GM19463 (cell line): Measurements from ENCODE around the gene KREMEN1.

Experiments used
- ATAC-seq: cut with Tn5 transposase; IDR thresholded peaks from one replicate; pipeline ENCODE4 v1.9.1; 2021; ENCODE audit warnings: mild to moderate bottlenecking, moderate library complexity; ENCODE audit not compliant: unreplicated experiment

Gene KREMEN1

GRCh38 chr22:29126670-29127395, 54.0 kb downstream of the KREMEN1 start:
- ATAC-seq, result no peak

GRCh38 chr22:29128891-29129807, 56.3 kb downstream of the KREMEN1 start:
- ATAC-seq, result no peak

- ATAC-seq, result no peak
These were observed 56.9 kb downstream of the KREMEN1 start for GRCh38 chr22:29129808-29130140.

DNA sequence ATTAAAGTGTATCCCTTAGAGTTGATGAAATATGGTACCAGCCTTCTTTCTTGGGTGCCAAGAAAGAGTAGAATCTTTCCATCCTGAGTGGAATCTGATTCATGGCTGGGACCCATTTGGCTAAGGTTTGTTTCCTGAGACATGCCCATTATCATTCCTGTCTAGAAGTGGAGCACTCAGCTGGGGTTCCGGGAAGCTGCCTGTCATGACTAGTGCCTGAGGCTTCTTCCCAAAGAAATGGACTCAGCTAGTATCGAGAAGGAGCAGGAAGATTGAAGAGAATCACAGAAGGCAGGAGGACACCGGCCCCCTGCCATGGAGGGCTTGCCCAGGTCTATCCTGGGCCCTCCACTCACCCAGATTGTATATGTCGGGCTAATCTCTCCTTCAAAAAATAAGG, 57.6 kb downstream of the KREMEN1 start:
- ATAC-seq, result no peak

GRCh38 chr22:29133603-29134133, 60.8 kb downstream of the KREMEN1 start:
- no peak for ATAC-seq

DNA sequence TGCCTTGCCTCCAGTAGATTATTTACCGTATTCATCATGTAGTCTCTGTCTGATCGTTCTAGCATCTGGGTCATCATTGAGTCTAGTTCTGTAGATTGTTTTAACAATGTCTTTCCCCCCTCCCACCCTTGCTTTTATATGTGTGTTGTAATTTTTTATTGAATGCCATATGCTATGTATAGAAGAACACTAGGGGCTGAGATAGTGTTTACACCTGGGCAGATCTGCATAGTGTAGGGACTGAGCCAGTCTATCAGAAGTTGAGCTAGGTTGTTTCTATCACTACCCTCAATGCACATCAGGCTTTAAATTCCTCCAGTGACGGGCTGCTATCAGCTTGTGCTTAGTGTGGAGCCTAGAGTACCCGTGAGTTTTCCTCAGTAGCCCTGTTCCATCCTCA, 61.6 kb downstream of the KREMEN1 start:
- ATAC-seq, result no peak

DNA sequence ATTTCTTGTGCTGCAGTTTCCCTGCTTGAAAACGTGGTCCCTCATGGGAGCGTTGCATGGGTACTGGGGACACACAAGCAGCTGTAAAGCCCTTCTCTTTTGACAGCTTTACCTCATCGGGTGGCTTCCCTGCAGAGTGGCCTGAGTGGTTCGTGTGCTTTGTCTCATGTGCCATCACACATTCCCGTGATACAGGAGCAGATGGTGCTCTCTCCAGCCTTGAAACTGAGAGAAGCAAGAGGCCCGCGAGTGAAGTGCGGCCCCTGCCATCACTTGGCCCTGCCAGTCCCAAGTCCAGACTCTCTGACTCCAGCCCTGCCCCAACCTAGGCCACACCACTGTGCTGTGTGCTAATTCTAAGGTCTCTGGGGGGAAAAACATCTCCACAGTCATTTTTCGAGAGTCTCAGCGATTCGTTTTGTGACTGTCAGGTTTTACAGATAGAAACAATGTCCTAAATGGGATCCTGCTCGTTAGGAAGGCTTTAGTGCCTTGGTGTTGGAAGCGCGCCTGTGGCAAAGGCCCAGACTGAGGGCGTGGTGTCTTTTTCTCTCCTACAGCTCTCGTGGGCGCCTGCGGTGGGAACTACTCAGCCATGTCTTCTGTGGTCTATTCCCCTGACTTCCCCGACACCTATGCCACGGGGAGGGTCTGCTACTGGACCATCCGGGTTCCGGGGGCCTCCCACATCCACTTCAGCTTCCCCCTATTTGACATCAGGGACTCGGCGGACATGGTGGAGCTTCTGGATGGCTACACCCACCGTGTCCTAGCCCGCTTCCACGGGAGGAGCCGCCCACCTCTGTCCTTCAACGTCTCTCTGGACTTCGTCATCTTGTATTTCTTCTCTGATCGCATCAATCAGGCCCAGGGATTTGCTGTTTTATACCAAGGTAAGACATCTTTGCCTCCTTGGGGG, 64.2 kb downstream of the KREMEN1 start:
- no peak for ATAC-seq

DNA sequence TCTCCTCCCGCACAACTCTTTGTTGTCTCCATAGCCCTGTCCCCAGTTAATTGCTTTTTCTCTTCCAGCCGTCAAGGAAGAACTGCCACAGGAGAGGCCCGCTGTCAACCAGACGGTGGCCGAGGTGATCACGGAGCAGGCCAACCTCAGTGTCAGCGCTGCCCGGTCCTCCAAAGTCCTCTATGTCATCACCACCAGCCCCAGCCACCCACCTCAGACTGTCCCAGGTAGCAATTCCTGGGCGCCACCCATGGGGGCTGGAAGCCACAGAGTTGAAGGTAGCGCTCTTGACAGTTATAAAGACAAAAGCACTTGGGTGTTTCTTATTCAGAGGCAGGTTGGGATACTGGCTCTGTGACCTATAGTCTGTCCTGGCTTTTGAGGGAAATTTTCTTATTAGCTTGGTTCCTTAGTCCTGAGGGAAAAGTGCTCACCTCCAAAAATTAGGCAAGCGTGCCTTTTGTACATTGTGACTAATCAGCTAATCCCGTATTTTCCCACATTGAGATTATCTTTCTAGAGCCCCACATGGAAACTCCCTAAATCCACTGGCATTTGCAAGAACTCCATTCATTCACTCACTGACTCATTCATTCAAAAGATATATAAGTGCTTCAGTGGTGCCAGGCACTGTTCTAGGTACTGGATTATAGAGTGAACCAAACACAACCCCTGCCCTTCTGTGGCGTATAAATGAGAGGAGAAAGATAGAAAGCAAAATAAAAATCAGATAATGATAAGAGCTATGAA, 65.9 kb downstream of the KREMEN1 start:
- ATAC-seq, result no peak

- no peak for ATAC-seq
These were observed 67.3 kb downstream of the KREMEN1 start for GRCh38 chr22:29139965-29140782.

GRCh38 chr22:29141078-29141688, 68.3 kb downstream of the KREMEN1 start:
- ATAC-seq, result no peak

GRCh38 chr22:29142116-29142515, 69.3 kb downstream of the KREMEN1 start:
- ATAC-seq, result no peak

GRCh38 chr22:29143941-29144785, 71.3 kb downstream of the KREMEN1 start:
- ATAC-seq, result no peak

DNA sequence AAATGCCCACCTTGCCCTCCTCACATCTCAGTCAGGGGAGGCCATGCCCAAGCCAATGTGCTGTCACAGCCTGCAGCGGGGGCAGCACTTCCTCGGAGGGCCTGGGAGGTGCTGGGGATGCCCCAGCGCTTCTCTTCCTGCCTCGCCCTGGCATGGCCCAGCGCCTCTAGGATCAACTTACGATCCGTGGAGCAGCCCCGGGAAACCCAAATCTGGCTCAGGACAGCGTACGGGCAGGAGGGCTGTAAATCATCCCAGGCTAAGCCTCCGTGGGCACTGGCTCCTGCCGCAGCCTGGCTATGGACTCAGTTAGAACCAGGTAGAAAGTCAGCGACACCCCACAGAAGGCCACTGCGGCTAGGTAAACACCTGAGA, 71.9 kb downstream of the KREMEN1 start:
- no peak for ATAC-seq

DNA sequence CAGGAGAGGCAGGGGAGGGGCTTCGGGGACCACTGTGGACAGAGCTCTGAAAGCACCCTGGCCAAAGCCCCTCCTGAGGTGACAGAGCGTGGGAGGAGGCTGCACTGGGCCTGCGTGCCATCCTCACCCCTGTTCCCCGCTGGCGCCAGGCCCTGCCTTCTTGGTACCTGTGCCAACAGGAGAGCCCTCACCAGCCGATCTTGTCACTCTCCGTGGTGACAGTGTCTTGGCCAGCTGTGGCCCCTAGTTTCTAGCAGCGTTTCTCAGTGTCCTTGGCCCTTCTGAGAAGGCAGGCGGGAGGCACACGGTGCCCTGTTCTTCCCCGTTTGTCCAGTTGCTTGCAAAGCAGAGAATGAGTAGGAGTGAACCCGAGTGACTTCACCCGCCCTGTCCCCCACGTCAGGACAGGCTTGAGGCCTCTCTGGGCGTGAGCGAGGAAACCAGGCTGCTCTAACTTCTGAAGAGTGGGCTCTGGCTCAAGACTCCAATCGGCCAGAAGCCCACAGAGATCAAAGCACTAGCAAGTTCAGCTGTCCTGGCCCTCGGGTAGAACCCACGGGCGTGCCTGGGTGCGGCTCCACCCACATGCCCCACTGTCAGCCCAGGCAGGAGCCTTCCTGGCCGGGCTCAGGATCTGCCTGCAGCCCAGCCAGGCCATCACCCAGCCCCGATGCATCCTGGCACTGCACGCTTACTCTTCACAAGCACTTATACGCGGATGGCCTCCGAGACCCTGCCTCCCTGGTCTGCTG, 72.7 kb downstream of the KREMEN1 start:
- ATAC-seq, result no peak

GRCh38 chr22:29146091-29146560, 73.3 kb downstream of the KREMEN1 start:
- ATAC-seq, result no peak

- ATAC-seq, result no peak
These were observed 73.9 kb downstream of the KREMEN1 start for GRCh38 chr22:29146771-29147170.

DNA sequence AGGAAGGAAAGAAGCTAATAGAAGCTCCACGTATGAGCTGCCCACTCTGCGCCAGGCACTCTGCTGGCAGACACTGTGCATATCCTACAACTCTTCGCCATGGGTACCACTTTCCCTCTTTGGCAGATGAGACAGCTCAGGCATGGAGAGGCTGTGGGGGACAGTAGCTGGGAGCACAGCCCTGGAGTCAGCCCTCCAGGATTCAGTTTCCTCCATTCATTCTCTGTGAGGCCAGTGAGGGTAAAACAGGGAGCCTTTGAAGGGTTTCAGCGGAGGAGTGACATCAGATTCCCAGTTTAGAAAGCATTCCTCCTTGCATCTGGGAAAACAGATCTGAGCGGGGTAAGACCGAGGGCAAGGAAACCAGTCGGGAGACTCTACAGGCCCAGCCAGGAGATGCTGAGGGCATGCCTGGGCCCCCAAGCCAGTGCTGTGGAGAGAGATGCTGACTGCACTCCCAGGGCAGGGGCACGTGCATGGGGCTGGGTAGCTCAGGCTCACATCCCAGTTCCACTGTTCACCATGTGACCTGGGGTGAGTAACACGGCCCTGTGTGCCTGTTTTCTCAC, 74.6 kb downstream of the KREMEN1 start:
- no peak for ATAC-seq
